NCI-H510A treated with DMSO at 0.1 percent for 48 hours (cell line): ENCODE results near the gene SURF2.

Experiments used
- DNase-seq: peaks from one replicate; lab custom pipeline; 2025; lab: John Stamatoyannopoulos, UW

Gene SURF2

DNA sequence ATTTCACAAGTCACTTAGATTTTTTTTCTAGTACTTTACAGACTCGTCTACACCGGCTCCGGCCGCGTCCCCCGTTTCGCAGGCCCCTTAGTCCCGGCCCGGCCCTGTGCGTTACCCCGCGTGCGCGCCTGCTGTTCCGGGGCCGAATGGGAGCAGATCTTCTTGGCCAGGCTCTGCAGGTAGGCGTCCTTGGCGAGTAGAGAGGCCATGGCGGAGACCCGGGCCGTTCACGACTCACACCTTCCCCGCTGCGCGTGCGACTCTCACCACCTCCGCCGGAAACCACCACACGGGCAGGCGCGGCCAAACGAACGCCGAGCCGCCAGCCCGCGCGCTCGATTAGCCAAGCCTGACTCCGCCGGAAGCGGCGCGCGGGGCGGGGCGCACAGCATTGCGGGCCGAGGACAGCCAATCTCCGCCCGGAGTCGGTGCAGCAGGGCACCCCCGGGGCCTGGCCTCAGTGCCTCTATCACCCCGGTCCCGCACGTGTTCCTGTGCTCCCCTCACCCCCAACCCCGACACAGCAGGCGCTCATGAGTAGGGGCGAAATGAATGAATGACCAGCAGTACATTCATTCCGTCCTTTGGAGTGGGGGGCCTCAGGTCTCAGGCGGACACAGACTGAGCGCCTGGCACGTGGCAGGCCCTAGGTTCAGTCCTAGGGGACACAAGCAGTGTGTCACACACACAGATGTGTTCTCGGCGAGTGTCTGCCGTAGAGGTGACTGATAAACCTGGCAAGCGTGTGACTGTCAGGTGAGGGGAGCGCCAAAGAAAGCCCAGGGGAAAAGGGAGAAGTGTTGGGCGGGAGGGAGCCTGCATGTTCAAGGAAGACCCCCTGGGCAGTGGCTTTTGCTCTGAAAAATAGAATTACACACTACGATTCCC lies 20.2 kb upstream of the SURF2 start, which contains the start of gene SURF6:
Gene SURF6, minus strand, starts transcription at position 265 of the 888 bp plus-strand sequence. Its CDS starts 56 bp downstream, at position 209.
- DNase-seq, result peak; percentile 93

DNA sequence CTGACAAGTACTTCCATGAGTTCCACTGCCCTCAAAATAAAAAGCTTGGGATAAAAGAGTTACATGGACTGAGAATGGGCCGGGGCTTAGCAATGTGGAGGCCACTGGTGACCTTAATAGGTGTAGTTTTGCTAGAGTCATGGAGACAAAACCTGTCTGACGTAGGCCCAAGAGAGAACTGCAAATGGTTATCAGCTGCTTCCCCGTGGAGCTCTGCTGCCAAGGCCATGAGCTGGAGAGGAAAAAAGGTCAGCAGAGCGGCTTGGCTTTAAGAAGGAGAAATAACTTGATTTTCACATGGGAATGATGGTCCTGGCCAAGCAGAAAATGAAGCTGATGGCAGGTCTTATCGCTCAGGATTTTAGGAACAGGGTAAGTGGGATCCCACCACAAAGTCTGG lies 16.7 kb upstream of the SURF2 start:
- no peak for DNase-seq

DNA sequence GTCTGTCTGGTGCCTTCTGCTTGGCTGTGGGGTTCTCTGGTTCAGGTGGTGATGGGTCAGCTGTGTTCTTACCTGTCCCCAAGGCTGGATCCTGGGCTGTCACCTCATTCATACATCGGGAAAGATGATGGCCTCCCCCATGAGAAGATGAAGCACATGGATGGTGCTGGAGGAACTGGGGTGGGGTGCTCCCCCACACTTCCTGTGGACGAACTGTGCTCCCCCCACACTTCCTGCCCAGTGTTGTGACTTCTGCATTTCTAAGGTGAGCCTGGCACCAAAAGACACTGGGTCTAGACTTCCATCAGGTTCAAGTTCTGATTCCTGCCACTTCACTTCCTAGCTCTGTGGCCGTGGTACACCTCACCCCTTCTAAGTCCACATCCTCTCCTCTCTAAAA lies 16.1 kb upstream of the SURF2 start:
- DNase-seq, result no peak

DNA sequence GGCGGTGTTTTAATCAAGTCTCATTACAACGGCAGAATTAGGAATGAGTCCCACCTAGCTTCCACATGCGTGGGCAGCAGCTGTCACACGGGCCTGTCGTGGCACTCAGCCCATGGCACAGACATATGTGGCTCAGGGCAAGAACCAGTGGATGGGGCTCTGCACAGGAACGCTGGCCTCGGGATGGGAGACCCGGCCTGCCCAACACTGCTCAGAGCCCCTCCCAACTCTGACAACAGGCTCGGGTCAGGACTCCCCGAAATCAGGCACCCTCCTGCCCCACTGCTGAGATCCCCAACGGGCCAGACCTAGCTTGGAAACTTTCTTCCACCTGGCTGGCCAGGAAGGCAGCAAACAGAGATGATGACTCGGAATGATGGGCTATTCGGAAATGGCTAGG lies 15.4 kb upstream of the SURF2 start:
- DNase-seq, result no peak

DNA sequence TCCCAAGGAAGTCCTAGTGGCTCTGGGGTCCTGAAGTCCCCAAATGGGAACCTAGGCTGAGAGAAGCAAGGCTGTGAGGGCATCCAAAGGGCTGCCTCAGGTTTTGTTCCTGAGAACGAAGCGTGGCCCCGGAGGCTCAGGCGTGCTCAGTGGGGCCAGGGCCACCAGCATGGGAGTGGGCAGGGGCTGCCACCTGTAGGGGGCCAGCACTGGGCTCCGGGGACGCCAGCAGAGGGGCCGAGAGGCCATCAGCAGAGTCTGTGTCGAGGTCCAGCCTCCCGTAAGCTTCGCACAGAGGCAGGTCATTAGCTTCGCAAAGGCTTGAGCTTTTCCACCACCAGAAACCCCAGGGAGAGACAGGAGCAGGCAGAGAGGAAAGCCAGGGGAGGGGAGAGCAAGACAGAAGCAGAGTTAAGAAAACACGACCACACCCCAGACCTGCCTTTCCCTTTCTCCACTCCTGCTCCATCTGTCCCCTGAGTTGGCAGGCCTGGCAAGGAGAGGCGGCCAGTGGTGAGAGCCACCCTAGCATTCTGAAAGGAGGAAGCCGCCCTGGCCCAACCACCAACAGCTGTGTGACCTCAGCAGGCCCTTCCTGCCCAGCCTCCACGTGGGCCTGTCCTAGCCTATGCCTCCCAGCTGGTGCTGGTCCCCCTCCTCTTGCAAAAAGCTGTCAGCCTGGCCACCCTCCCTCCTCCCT lies 14.8 kb upstream of the SURF2 start:
- DNase-seq, result no peak

DNA sequence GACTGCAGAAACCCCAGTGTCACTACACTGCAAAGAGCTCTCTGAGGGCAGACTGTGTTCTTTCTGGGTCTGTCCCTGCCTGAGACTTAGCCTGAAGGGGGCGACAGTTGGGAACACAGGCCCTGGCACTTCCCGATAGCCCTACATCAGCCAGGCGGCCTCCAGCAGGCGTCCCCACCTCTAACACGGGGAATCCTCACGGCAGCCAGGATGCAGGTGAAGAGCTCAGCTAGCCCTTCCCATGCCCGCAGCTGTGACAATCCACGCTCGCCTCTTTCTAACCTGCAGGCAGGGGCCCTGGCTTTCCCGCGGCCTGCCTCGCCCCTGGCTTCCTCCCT lies 14.3 kb upstream of the SURF2 start:
- no peak for DNase-seq

DNA sequence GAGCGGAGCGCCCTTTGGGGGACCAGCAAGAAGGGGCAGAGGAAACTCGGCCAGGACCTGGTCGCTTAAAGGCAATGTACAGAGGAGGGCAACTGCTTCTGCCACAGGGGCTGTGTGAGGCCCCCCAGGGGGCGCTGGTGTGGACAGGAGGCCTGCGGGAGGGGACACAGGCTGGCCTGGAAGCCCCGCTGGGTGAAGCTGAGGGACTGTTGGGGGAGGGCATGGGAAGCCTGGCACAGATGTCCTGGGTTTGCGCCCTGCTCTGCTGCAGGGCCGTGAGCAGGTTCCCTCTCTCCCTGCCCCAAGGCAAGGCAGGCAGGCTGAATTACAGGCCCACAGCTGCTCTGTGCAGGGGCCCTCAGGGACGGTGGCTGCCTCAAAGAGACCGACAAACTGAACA lies 13.8 kb upstream of the SURF2 start:
- DNase-seq, result no peak

DNA sequence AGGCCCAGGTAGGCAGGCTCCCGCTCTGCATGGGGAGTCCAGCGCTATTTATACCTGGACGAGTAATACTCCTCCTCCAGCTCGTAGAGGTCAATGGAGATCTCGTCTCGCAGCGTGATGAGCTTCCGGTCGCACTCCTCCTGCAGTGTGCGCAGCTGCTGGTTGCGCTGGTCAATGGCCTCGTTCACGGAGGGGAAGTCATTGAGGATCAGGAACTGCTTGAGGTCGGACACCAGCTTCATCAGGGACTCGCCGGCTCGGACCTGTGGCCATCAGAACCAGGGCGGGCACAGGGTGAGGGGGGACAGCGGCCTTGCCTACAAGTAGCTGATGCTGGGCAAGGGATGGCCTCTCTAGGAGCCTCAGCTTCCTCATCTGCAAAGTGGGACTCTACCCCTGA lies 12.3 kb upstream of the SURF2 start:
- DNase-seq, result no peak

DNA sequence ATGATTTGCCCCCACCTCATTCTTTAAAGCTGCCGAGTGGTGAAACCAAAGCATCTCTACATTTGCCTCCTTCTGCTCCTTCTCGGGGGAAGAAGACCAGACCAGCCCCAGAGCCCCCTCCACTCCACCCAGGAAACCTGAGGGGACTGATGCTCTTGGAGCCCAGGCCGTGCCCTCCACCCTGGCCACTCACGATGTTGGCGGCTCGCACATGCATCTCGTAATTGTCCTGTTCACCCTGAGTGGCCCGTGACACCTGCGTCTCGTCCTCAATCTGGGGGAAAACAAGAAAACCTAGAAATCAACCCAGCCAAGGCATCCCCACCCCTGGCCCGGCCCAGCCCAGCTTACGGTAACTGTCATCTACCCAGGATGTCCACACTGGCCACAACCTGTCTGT lies 11.4 kb upstream of the SURF2 start:
- no peak for DNase-seq

DNA sequence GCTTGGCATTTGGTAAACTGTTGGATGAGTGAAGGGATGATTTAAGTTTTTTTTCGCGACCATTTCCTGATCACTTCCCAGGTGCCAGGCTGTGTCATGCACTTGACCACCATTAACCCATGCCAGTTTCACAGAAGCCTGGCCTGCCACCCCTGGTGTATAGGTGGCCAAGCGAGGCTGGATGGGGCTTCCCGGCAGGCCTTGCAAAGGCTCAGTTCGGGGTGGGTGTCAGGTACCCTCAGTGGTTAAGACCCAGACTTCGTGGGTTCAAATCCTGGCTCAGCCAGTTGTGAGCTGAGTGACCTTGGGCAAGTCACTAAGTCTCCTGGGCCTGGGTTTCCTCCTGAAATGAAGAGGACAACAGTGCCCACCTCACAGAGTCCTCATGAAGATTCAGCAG lies 10.8 kb upstream of the SURF2 start:
- DNase-seq, result no peak

DNA sequence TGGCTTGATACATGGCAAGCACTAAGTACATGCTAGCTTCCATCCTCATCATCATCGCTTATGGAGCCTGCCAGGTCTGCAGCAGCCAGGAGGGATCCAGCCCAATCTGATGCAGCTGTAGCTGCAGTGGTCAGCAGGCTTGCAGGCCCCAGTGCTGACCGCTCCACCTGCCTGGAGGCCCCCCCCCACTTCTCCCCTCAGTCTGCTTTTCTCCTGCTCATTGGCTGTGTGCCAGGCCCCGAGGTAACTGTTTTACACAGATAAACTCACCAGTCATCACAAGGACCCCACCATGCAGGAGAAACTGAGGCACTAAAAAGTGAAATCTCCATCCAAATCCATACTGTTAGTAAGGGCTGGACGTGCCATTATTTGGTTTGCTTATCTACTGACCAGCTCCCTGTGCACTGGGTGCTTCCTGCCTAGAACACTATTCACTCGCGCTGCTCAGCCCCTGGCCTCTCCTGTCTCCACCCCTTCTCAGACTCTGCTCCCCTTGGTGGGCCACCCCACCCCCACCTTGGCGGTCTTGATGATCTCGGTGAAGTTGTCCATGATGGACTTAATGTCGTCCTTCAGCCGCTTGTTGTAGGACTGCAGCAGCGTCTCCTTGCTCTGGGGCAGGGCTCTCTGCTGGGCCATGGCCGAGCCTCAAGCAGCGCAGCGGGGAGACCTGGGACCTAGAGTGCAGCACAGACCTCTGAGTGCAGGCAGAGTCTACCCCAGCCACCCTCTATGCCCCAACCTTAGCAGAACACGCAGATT lies 10.1 kb upstream of the SURF2 start:
- DNase-seq, result no peak

DNA sequence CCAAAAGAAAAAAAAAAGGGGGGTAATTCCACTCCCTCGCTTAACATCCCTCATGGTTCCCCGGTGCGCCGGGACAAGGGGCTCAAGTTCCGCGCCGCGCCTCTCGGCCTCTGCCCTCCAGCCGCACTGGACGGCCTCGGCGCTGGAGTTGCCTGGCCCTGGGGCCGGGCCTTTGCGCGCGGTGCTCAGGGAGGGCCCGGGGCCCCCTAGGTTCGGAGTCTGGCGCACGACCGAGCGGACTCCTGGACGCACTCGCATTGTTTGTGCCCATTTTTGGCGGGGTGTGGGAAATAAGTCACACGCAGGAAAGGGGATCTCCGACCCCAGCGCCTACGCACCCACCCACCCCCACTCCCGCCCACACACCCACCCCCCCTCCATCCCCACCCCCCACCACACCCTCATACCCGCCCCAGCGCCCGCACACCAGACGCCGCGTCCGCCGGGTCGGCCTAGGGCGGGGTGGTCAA lies 8.8 kb upstream of the SURF2 start:
- no peak for DNase-seq

DNA sequence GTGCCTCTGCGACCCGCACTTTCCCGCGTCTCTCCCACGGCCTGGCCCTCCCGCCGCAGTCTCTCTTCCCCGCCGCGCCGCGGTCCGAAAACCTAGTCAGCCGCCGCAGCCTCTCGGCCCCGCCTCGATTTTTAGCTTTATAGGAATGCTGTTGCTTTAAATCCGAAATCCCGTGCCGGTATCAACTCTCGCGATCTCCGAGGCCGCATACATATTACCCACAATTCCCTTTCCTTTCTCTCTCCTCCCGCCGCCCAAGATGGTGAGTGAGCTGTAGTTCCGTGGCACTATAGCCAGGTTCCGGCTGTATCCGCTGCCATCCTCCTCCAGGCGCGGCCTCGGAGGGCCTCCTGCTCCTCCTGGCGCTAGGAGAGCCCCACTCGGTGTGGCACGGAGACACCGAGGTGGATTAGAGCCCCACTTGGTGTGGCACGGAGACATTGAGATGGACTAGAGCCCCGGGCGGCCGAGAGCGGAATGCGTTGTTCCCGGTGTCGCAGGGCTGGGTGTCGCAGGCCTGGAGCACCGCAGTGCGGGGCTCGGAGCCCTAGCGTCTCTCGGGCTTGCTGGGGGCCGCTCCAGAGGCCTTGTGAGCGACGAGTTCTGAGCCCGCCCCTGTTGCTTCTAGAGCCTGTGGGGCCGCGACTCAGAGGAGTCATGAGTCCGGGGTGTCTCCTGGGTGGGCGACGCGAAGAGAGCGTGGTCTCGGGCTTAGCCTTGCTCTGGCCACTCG lies 8.2 kb upstream of the SURF2 start, which contains the start of the genes MED22 and RPL7A:
Gene MED22, minus strand, starts transcription at position 147 of the 733 bp plus-strand sequence. CDS start 1,469 bp downstream, outside the sequence.
Gene RPL7A, plus strand, starts transcription at position 234 of the 733 bp plus-strand sequence. Its CDS starts 26 bp downstream, at position 260.
- DNase-seq, result peak; percentile 96

DNA sequence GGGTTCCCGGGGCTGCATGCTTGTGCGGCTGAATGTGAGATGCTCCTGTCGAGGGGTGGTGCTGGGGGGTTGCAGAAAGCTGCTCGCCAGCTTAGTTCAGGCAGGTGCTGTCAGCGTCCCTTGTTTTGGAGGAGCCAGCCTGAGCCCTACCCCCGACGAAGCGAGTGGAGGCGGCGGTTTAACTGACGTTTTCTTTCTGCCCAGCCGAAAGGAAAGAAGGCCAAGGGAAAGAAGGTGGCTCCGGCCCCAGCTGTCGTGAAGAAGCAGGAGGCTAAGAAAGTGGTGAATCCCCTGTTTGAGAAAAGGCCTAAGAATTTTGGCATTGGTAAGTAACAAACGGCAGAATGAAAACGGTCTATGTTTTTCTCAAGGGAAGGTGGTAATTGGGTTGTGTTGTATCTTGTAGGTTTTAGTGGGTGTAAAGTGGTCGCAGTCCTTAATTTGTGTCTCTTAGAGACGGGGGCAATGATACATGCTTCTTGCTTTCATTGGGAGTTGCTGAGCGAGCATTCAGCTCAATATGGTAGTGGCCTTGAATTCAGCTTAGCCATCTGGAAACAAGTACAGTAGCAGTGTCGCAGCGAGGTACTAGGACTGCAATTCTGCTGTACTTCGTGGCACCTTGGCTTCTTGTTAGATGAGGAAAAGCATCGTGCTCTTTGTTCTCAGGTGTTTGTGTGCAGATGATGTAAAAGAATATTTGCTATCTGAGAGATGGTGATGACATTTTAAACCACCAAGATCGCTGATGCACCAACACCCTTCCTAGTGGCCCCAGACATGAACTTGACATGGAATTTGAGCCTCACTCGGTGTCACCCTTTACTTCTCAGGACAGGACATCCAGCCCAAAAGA lies 7.4 kb upstream of the SURF2 start:
- DNase-seq, result no peak

DNA sequence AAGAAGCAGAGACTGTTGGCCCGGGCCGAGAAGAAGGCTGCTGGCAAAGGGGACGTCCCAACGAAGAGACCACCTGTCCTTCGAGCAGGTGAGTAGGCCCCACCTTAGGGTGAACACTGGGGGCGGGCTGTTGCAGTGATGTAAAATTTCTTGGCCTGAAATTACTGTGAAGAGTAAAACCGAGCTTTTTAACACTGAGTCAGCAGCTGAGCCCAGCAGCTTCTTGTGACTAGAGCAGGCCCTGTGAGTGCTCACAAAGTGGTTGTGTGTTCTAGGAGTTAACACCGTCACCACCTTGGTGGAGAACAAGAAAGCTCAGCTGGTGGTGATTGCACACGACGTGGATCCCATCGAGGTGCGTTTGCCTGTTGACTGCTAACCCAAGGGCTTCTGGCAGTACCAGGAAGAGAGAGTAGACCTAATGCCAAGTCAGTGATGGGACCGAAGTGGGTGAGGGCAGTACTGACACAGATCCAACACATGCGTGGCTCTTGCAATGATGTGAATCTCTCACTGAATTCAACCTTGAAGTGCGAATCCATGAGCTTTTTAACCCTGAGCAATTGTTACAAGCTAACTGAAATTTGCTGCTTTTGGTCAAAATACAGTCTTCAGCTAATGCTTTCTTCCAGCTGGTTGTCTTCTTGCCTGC lies 6.3 kb upstream of the SURF2 start:
- DNase-seq, result no peak

DNA sequence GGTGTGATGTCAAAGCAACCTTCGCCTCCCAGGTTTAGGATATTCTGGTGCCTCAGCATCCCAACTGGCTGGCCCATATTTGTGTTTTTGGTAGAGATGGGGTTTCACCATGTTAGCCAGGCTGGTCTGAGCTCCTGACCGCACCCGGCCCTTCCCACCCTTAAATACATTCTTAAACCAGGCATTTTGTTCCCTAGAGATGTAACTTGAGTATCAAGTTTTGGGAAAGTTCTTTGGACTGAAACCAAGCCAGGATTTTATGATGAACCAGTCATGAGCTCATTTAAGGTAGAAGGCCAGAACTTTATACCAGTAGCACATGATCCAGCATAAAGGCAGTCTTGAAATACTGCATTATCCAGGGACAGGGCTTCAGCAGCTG lies 4.8 kb upstream of the SURF2 start:
- DNase-seq, result no peak

DNA sequence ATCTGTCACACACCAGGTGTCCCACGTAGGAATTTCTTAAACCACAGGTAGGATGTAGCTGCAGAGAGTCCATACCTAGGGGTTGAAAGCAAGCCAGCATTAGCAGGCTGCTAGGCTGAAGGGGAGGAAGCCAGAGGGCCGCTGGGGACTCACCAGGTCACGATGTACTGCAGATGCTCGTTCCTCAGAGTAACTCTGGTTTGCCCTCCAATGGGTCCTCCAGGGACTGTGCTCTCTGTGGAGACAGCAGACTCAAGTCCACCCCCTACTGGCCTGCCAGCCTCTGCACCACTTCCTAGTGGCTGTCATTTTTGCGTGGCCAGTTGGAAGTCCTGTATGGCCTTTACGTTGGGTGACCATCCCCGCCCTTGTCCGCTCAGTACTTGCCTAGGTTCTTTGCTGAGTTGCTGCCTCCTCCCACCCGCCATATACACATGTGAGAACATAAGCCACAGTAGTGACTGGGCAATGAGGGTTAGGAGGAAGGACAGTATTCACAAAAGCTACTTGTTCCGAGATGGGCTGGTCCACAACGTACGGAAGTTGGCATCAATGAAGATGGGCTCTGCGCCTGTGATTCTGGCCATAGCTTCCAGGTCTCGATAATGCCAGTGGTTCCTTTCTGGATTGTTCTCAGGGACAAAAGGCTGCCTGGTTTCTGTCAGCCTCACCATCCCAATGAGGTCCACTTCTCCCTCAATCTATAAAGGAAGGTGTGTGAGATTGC lies 4.3 kb upstream of the SURF2 start:
- peak; percentile 28 for DNase-seq

DNA sequence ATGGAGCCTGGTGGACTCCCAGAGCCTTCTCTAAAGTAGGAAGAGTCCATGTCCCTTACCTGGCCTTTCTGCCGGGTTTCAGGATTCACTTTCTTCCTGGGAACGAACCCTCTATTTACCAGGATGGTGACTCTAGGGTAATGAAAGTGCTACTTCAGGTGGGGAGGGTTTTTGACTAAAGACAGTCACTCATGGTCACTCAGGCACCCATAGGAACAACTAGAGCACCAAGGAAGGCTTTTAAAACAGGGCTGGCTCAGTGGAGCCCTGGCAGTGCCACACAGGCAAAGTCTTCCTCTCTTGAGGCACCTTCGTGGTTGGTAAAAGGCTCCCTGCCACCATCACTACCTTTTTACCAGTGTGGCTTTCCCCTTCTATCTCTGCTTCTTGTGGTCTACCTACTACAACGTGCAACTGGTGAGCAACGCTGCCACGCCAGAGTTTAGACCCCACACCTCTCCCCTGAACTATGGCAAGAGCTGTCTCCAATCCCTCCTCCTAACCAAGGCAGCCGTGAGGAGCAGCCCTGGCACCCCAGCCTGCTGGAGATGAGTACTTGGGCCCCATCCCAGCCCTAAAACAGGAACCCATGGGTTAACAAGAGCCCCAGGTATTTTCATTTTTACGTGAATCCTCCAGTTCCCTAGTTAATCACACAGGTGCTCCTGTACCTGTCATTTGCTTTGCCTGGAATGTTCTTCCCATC lies 3.6 kb upstream of the SURF2 start:
- DNase-seq, result no peak

DNA sequence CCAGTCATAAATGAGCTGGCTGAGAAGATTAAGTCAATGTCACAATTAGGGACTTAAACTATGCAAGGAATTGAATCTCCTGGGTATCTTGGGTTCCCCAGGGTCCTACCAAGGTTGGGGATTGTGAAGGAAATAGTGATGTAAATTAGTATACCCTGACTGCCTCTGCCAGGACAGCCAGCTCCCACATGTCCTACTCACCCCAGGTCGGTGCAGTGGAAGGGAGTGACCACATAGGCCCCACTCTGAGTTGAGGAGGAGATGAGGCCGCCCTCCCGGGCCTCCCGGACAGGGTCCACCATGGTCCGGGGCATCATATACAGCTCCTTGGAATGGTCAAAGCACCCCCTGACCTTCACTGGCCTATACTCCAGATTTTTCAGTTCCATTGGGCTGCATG lies 2.8 kb upstream of the SURF2 start:
- DNase-seq, result no peak
